Ramos (cell line): ENCODE measurements around the gene MTCH1.

Experiments used
- in situ Hi-C: fragments of 300-500 bp; cut with MboI; formaldehyde crosslinking; loops from one replicate; pipeline ENCODE4 v1.14.3; 2022; ENCODE audit warnings: low sequenced_read_pairs; ENCODE audit not compliant: unreplicated experiment

MTCH1 gene

GRCh38 chr6:36985808-36986703 lies at the start of gene MTCH1:
Gene MTCH1 (minus strand): TSS chr6:36986196. CDS start chr6:36986173, 23 bp downstream.
- in situ Hi-C loops: no loop called here

- in situ Hi-C loops: no loop called here
Observed at GRCh38 chr6:37033819-37034795, 48.1 kb upstream of the MTCH1 start.

- in situ Hi-C loops: no loop called here
Observed at GRCh38 chr6:37033255-37033654, 47.3 kb upstream of the MTCH1 start.

- in situ Hi-C loops: no loop called here
Observed at GRCh38 chr6:37032239-37032638, 46.2 kb upstream of the MTCH1 start.

GRCh38 chr6:37030599-37030998 lies 44.6 kb upstream of the MTCH1 start:
- in situ Hi-C loops: no loop called here

- in situ Hi-C loops: loop anchor here (10.0 kb wide), 1 partner anchor 145 kb away; the partner anchor contains the start of gene PIM1
Observed at GRCh38 chr6:37029249-37029971, 43.4 kb upstream of the MTCH1 start.

GRCh38 chr6:37027811-37028469 lies 41.9 kb upstream of the MTCH1 start:
- in situ Hi-C loops: loop anchor here (10.0 kb wide), 1 partner anchor 147 kb away; the partner anchor contains the start of gene PIM1

- in situ Hi-C loops: loop anchor here (10.0 kb wide), 1 partner anchor 148 kb away; the partner anchor contains the start of gene PIM1
Observed at GRCh38 chr6:37027036-37027720, 41.2 kb upstream of the MTCH1 start.

- in situ Hi-C loops: loop anchor here (10.0 kb wide), 1 partner anchor 149 kb away; the partner anchor contains the start of gene PIM1
Observed at GRCh38 chr6:37025621-37026466, 39.8 kb upstream of the MTCH1 start.

- in situ Hi-C loops: loop anchor here (5.0 to 10.0 kb wide), 2 partner anchors 150 to 183 kb away; partner anchors contain the start of gene PIM1
Observed at GRCh38 chr6:37024656-37025337, 38.8 kb upstream of the MTCH1 start.

- in situ Hi-C loops: loop anchor here (5.0 to 10.0 kb wide), 2 partner anchors 153 to 185 kb away; partner anchors contain the start of gene PIM1
Observed at GRCh38 chr6:37022135-37022863, 36.3 kb upstream of the MTCH1 start.

- in situ Hi-C loops: loop anchor here (5.0 to 10.0 kb wide), 2 partner anchors 153 to 186 kb away; partner anchors contain the start of gene PIM1
Observed at GRCh38 chr6:37021356-37022129, 35.5 kb upstream of the MTCH1 start.

- in situ Hi-C loops: loop anchor here (5.0 to 10.0 kb wide), 2 partner anchors 154 to 186 kb away; partner anchors contain the start of gene PIM1
Observed at GRCh38 chr6:37020812-37021211, 34.8 kb upstream of the MTCH1 start.

GRCh38 chr6:37020381-37020780 lies 34.4 kb upstream of the MTCH1 start:
- in situ Hi-C loops: loop anchor here (5.0 to 10.0 kb wide), 2 partner anchors 154 to 187 kb away; partner anchors contain the start of gene PIM1

GRCh38 chr6:37019065-37019450 lies 33.1 kb upstream of the MTCH1 start:
- in situ Hi-C loops: loop anchor here (10.0 kb wide), 1 partner anchor 244 kb away; no protein-coding TSS in a partner anchor
